ENCODE results near the gene TRABD2A.
A peak's percentile ranks its signal among the peaks of the same experiment; 100 is the strongest.

The TRABD2A gene

DNA sequence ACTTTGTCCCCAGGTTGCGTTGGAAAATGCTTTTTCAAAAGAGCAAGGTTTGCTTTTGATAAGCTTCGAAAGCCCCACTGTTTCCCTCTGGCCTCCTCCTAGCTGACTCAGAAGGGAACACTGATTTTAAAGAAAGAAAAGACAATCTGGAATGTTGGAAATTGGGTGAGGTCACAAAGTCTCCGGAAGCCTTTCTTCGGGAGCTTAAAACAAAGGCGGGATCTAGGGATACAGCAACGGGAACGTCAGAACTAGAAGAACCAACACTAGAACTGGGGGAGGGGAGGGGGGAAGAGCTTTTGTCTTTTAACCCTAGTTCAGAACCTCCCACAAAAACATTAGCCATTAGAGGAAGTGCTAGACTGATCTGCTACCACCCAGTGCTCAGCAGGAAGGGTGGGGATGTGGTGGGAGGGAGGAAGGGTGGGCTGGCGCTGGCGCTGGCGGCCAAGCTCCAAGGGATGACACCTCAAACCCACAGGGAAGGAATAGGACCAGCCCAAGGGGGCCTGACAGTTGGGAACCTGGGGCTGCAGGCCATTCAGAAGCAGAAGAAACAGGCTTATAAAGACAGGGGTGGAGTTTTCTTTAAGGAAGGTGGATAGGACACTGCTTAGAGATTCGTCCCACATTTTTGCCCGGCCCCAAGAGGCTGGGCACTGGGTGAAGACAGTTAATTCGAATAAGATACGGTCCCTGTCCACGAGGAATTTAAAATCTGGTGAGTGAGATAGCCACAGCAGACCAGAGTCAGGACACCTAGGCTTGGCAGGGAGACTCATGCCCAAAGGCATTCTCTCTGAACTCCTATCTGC, 26.2 kb upstream of the TRABD2A start:
- Mint-ChIP-seq H3K9me3 (peaks cover 9% of the 10 kb centered on the region), H3K4me1 (peaks cover 72% of the 10 kb centered on the region), H3K36me3 (peaks cover 63% of the 10 kb centered on the region), H3K4me3 (peak overlapping the region; percentile 94), H3K27ac (peak overlapping the region; percentile 98)
- DNase-seq (ENCODE audit: low spot score in 2 of 2), result peak in 1 of 2 donors; percentile 67
- ATAC-seq, result peak; percentile 32

DNA sequence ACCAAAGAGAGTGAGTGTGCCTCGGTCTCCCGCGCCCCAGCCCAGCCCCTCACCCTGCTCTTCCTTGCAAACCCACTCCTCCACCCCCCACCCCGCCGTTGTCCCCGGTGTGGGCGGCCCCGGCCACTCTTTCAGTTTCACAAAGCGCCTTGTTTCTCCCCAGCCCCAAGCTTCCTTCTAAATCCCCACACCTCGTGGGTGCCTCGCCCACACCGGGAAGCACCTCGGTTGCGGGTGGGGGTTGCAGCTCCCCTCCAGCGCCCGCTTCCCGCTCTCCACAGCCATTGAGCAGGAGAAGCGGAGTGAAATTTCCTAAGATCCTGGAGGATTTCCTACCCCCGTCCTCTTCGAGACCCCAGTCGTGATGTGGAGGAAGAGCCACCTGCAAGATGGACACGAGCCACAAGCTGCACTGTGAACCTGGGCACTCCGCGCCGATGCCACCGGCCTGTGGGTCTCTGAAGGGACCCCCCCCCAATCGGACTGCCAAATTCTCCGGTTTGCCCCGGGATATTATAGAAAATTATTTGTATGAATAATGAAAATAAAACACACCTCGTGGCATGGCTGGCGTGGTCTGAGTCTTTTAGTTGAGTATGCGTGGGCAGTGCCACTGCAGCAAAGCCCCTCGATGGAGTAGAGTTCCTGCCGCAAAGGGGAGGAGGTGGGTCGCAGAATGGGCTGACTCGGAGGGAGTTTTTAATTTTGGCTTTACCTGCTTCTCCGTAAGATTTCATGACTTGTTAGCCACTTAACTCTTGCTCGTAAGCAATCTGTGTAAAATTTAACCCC, 25.4 kb upstream of the TRABD2A start:
- peaks cover 73% of the 10 kb centered on the region for H3K4me1 Mint-ChIP-seq
- peak overlapping the region; percentile 94 for H3K4me3 Mint-ChIP-seq
- peaks cover 63% of the 10 kb centered on the region for H3K36me3 Mint-ChIP-seq
- peaks cover 9% of the 10 kb centered on the region for H3K9me3 Mint-ChIP-seq
- H3K27ac Mint-ChIP-seq, result peak overlapping the region; percentile 98
- DNase-seq (ENCODE audit: low spot score in 2 of 2) (peak in 1 of 2 donors; percentile 81), ATAC-seq (peak; percentile 5)

DNA sequence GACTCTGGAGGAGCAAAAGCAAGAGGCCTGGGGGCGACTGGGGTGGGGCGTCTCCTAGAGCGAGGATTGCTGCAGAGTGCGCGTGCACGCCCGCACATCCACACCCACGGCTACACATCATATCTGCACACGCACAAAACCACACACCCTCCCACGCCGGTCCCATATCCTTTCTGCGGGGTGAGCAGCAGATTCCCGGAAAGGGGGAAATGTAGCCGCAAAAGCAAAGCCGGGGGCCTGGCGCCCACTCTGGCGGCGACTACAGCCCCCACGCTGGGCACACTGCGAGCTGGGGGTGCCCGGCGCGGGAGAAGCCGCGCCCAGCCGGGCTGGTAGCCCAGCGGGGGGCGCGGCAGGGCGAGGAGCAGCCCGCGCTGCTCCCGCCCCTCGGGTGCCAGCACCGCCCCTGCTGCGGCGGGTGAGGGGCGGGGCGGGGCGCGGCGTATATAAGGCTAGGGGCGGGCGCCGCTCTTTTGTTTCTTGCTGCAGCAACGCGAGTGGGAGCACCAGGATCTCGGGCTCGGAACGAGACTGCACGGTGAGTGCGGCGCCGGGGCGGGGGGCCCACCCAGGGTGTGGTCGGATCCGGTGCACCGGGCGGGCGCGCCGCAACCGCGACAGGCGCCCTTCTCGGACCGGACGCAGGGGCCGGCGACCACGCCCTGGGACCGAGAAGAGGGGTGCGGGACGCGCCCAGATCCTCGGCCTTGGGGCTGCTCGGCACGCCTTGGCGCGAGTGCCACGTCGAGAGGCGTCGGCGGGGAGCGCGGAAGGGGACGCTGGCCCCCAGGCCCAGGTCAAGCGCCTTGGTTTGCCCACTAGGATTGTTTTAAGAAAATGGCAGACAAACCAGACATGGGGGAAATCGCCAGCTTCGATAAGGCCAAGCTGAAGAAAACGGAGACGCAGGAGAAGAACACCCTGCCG, 24.6 kb upstream of the TRABD2A start, which contains the start of gene TMSB10:
TMSB10 (plus strand) TSS at position 476 of the 927 bp plus-strand sequence.
- peaks cover 63% of the 10 kb centered on the region for H3K36me3 Mint-ChIP-seq
- H3K27ac Mint-ChIP-seq, result peak within 1 kb of the TSS; percentile 98
- H3K4me1 Mint-ChIP-seq, result peaks cover 80% of the 10 kb centered on the region
- DNase-seq (ENCODE audit: low spot score in 2 of 2) (peak; percentile 91 to 93), ATAC-seq (peak; percentile 79)
- H3K9me3 Mint-ChIP-seq, result peaks cover 9% of the 10 kb centered on the region
- H3K4me3 Mint-ChIP-seq, result peak within 1 kb of the TSS; percentile 94

DNA sequence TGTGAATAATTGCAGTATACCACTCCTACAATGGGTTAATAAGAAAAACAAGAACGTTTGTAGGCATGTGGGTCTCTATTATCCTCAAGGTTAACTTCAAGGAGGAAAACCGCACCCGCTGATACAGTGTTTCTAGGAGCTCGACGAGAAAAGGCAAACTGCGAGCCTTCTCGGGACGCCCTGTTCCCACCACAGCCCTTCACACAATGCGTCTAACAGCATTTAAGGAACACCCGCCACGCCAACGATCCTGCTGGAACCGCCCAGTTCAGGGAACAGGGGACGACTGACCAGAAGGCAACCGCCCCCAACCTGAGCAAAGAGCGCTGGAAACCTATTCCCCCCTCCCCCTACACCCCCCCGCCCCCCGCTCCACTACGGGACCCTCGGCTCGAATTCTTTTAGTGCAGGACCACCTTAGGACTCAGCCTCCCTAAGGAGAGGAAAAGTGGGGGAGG, 23.9 kb upstream of the TRABD2A start:
- DNase-seq (ENCODE audit: low spot score in 2 of 2) (peak in 1 of 2 donors; percentile 73), ATAC-seq (peak; percentile 1)
- peaks cover 58% of the 10 kb centered on the region for H3K36me3 Mint-ChIP-seq
- peaks cover 6% of the 10 kb centered on the region for H3K9me3 Mint-ChIP-seq
- H3K27ac Mint-ChIP-seq, result peak overlapping the region; percentile 98
- H3K4me3 Mint-ChIP-seq, result peak overlapping the region; percentile 94
- H3K4me1 Mint-ChIP-seq, result peaks cover 79% of the 10 kb centered on the region

DNA sequence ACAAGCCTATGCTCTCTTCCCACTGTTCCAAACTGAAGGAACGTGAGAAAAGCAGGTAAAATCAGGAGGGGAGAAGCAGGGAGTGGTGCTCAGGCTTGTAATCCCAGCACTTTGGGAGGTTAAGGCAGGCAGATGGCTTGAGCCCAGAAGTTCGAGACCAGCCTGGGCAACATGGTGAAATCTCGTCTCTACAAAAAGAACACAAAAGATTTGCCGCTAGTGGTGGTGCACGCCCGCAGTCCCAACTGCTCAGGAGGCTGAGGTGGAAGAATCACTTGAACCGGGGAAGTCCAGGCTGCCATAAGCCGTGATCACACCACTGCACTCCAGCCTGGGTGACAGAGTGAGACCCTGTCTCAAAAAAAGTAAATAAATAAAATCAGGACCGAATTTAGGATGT, 23.3 kb upstream of the TRABD2A start:
- Mint-ChIP-seq H3K4me3 (peak overlapping the region; percentile 94), H3K27ac (peak overlapping the region; percentile 98), H3K9me3 (peaks cover under 1% of the 10 kb centered on the region), H3K4me1 (peaks cover 79% of the 10 kb centered on the region), H3K36me3 (peaks cover 52% of the 10 kb centered on the region)
- DNase-seq (ENCODE audit: low spot score in 2 of 2) (no peak), ATAC-seq (no peak)

- ATAC-seq (no peak), DNase-seq (ENCODE audit: low spot score in 2 of 2) (no peak)
- Mint-ChIP-seq H3K9me3 (no peaks in the 10 kb centered on the region), H3K4me3 (no peak overlapping the region), H3K27ac (peak overlapping the region; percentile 33), H3K36me3 (peaks cover 46% of the 10 kb centered on the region), H3K4me1 (peaks cover 77% of the 10 kb centered on the region)
Measured at GRCh38 chr2:84902526-84902925, 21.6 kb upstream of the TRABD2A start.

GRCh38 chr2:84901593-84902120, 20.8 kb upstream of the TRABD2A start:
- Mint-ChIP-seq H3K36me3 (peaks cover 37% of the 10 kb centered on the region), H3K4me1 (peaks cover 74% of the 10 kb centered on the region), H3K27ac (no peak overlapping the region), H3K4me3 (no peak overlapping the region), H3K9me3 (no peaks in the 10 kb centered on the region)
- ATAC-seq (no peak), DNase-seq (ENCODE audit: low spot score in 2 of 2) (no peak)

DNA sequence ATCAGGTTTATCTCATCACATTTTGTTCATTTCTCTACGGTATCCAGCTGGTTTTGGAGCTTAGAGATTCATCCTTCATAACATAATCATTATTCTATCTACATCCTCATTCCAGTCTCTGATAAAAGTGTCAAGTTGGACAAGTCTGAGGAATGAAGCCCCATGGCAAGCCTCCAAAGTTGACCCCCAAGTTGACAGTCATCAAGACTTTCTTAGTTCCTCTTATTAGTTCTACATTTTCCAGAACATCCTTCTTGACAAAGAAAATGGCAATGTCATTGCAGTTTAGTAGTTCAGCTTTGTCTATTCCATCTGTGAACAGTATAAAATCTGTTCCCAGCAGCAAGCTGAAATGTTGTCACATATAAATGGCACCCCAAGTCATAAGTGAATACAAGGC, 20.1 kb upstream of the TRABD2A start:
- DNase-seq (ENCODE audit: low spot score in 2 of 2) (no peak), ATAC-seq (no peak)
- no peaks in the 10 kb centered on the region for H3K9me3 Mint-ChIP-seq
- H3K4me3 Mint-ChIP-seq, result no peak overlapping the region
- peaks cover 79% of the 10 kb centered on the region for H3K4me1 Mint-ChIP-seq
- H3K27ac Mint-ChIP-seq, result no peak overlapping the region
- peaks cover 30% of the 10 kb centered on the region for H3K36me3 Mint-ChIP-seq

DNA sequence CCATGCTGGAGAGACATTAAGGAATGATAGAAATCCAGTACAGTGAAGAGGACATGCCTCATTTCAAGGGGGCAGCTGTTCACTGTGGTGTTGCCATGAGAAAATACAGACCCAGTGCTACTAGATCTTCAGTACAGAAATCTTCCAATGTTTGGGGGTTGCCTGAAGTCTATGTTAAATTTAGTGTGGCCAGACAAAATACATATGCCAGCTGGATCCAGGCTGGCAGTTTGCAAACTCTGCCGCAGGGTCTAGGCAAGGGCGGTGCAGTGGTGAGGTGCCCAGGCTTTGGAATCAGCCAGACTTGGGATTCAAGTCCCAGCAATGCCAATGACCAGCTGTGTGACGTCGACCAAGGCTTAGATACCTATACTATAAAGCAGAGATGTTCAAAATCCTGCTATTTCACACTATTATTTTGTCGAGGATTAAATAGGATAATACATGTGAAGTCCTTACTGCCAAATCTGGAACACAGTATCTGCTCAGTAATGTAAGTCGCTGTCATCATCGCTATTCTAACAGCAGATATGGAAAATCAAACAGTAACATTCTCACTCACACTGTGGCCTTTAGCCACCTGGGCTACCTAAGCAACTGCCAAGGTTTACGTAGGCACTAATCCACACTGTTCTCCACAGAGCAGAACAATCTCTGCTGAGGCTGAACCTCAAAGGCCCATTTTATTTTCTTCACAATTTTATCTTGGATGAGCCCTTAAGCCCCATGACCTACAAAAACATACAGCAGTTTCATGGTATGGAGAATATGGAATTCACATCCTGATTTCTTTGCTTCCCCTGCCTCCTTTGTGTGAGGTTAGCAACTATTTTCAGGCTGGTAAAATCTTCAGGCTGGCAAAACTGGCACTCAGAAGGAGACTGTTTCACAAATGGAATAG, 18.7 kb upstream of the TRABD2A start:
- DNase-seq (ENCODE audit: low spot score in 2 of 2) (no peak), ATAC-seq (no peak)
- H3K4me3 Mint-ChIP-seq, result no peak overlapping the region
- H3K36me3 Mint-ChIP-seq, result peaks cover 16% of the 10 kb centered on the region
- no peaks in the 10 kb centered on the region for H3K9me3 Mint-ChIP-seq
- H3K4me1 Mint-ChIP-seq, result peaks cover 87% of the 10 kb centered on the region
- H3K27ac Mint-ChIP-seq, result peak overlapping the region; percentile 96

DNA sequence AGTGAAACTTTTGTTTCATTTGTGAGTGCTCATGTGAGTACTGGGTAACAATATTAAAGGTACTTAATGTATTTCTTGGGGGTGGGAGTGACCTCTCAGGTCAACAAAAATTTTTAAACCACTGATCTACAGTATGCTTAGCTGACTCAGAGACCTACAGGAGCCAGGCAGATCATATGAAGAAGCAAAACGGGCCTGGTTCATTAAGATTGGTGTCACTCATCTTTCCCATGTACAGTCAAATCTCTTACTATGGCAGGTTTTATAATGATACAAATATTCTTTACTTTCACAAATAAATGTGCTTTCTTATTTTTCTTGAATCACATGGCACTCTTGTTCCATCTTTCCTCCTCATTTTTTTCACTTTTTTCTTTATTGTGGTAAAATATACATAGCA, 16.9 kb upstream of the TRABD2A start:
- H3K4me1 Mint-ChIP-seq, result peaks cover 79% of the 10 kb centered on the region
- peak overlapping the region; percentile 68 for H3K4me3 Mint-ChIP-seq
- ATAC-seq, result peak; percentile 71
- no peak for DNase-seq (ENCODE audit: low spot score in 2 of 2)
- peaks cover 10% of the 10 kb centered on the region for H3K36me3 Mint-ChIP-seq
- no peaks in the 10 kb centered on the region for H3K9me3 Mint-ChIP-seq
- H3K27ac Mint-ChIP-seq, result peak overlapping the region; percentile 96

- H3K27ac Mint-ChIP-seq, result peak overlapping the region; percentile 96
- no peak for ATAC-seq
- H3K4me3 Mint-ChIP-seq, result no peak overlapping the region
- H3K9me3 Mint-ChIP-seq, result no peaks in the 10 kb centered on the region
- H3K36me3 Mint-ChIP-seq, result peaks cover 10% of the 10 kb centered on the region
- no peak for DNase-seq (ENCODE audit: low spot score in 2 of 2)
- H3K4me1 Mint-ChIP-seq, result peaks cover 68% of the 10 kb centered on the region
Measured at GRCh38 chr2:84896567-84896966, 15.7 kb upstream of the TRABD2A start.

DNA sequence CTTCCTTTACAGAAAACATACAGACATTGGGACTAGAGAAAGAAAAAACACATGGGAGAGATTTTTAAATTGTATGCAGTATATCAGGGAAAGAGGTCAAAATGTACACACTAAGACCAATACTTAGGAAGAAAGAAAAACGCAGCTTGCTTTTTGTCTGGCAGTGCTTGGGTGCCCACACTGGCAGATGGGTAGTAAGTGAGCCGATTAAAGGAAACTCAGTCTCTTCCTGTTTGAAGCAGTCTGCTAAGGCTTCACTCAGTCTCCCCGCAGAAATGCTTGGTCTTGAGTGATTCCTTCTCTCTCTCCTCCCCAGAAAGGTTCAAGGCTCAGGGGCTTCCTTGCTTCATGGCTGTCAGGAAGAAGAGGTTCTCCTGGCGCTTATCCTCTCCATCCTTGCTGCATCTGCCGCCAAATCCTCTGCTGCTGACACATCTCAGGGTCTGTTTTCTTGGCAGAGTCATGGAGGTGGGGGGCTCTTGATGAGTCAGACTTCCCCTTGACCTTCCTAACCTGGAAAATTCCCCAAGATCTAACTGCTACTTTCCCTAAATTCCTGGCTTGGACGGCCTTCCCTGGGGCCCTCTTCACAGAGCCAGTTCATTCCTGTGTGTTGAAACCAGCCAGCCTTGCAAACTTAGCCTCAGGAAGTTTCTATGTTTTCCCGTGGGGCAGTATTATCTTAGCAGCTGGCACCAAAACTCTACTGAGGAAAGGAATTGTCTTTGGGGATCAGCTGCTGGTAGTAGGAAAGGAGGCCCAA, 14.1 kb upstream of the TRABD2A start:
- H3K36me3 Mint-ChIP-seq, result peaks cover 10% of the 10 kb centered on the region
- peak overlapping the region; percentile 7 for H3K27ac Mint-ChIP-seq
- H3K4me3 Mint-ChIP-seq, result peak overlapping the region; percentile 9
- no peaks in the 10 kb centered on the region for H3K9me3 Mint-ChIP-seq
- H3K4me1 Mint-ChIP-seq, result peaks cover 58% of the 10 kb centered on the region
- ATAC-seq, result no peak
- no peak for DNase-seq (ENCODE audit: low spot score in 2 of 2)

DNA sequence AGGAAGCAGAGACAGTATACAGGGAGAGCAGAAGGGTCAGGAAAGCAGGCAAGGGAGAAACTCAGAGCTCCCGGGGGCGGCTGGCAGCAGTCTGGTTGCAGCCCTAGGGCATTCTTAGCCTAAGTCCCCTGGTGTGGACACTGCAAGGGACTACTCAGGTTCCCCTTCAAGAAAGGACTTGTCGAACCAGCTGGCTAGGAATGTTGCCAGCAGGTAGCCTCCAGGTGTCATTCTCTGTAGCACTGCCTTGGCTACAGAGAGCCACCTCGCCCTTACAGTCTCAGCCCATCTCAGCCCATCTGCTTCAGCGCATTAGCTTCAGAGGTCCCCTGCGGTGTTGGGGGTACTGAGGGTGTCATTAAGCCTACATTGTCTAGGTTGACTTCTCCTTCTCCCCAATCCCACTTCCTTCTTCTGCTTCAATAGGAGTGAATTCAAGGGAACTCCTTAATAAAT, 13.3 kb upstream of the TRABD2A start:
- ATAC-seq (no peak), DNase-seq (ENCODE audit: low spot score in 2 of 2) (no peak)
- Mint-ChIP-seq H3K4me1 (peaks cover 57% of the 10 kb centered on the region), H3K4me3 (peak overlapping the region; percentile 9), H3K9me3 (no peaks in the 10 kb centered on the region), H3K27ac (peak overlapping the region; percentile 7), H3K36me3 (peaks cover 10% of the 10 kb centered on the region)

Measured in stimulated activated effector memory CD8-positive, alpha-beta T cell treated with anti-CD3 and anti-CD28 coated beads, Interleukin-12 subunit alpha, Interleukin-12 subunit beta, amount 100 ng/mL, for 72 hours (primary cell).